Measurements from ENCODE around the gene NOS1AP.

NOS1AP gene

GRCh38 chr1:162090378-162090777 is 20.9 kb downstream of the NOS1AP start:
- no peak for DNase-seq

DNA sequence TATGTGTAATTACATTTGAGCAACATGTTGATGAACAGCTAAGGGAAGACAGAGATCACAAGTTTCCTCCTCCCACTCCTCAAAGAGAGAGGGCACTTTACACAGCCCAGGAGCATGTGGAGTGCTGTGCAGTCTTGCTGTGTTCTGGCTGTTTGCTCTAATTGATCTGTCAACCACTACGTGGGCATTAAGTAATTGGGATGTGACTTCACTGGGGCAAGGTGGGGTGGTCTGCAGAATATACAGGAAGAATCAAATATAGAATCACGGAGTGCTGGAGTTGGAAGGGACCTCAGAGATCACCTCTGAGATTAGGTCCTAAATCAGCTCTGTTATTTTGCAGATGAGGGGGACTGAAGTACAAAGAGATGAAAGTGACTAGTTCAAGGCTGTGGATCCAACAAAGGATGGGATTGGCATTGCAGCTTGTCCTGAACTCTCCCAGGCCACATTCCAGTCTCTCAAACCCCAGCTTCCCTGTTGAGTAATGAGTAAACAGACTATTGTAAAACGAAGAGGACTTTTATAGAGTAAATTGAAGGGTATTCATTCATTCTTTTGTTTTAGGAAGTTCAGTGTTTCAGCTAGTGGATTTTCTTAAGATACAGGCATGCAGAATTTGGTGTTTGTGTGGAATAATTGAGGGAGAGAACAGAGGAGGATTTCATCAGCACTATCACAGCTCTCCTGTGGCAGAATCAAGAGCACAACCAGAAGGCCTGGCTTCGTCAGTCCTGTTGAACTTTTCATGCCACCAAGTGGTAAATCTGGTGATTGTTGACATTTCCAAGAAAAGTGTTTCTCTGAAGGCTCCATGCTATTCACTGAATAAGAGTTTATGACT is 22.4 kb downstream of the NOS1AP start:
- no peak for DNase-seq

- DNase-seq, result no peak
These were observed 23.6 kb downstream of the NOS1AP start for GRCh38 chr1:162093095-162093494.

- no peak for DNase-seq
These were observed 24.8 kb downstream of the NOS1AP start for GRCh38 chr1:162094271-162094670.

GRCh38 chr1:162094723-162095122 is 25.2 kb downstream of the NOS1AP start:
- no peak for DNase-seq

GRCh38 chr1:162107911-162108310 is 38.4 kb downstream of the NOS1AP start:
- DNase-seq, result no peak

- no peak for DNase-seq
These were observed 38.9 kb downstream of the NOS1AP start for GRCh38 chr1:162108426-162108825.

GRCh38 chr1:162110910-162111309 is 41.4 kb downstream of the NOS1AP start:
- DNase-seq, result no peak

DNA sequence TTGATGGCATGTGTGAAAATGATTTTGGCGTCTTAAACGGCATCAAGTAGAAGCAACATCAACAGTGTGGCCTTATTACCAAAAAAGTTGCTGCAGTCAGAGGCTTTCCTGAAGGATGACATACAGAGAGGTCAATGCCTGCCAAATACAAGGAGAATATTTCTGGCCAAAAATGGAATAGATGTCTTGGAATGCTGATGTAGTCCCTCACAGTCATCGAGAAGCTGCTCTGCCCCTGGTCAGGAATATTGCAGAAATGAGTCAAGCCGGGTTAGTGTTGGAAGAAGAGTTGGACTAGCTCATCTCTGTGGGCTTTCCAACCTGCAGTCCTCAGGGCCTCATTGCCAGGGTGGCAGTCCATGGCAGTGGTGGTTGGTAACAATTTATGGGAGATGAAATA is 42.1 kb downstream of the NOS1AP start:
- DNase-seq, result no peak

- no peak for DNase-seq
These were observed 43.9 kb downstream of the NOS1AP start for GRCh38 chr1:162113419-162113818.

DNA sequence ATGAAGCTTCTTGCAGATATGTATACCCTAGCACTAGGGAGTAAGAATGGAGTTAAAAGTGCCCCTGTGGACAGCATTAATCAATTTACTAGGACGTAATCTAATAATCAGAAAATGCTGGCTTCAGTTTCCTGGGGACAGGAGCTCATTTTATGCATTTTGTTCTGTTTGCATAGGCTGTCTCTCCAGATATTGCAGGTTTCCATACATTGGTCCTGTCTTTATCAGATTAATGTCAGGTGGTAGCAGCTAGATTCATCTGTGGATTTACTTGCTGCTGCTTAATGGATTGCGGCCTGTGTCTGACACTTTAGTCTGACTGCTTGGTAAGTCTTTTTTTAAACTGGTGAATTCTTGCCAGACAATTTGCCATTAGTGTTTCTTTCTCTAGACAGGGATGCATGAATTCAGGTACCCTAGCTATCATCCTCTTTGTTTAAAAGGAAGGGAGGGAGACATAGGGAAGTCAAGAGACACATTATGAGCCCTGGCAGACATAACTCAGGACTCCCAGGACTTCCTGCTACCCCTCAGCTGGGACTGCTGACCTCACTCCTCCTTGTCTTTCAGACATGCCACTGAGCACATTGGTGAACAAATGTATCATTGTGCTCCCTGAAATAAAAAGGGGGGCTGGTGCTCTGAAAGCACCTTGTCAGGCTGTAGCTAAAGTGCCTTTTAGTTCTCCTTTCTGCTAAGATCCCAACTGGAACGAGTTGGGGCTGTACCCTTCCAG is 47.7 kb downstream of the NOS1AP start:
- no peak for DNase-seq

GRCh38 chr1:162118063-162118462 is 48.6 kb downstream of the NOS1AP start:
- no peak for DNase-seq

GRCh38 chr1:162128693-162129356 is 59.3 kb downstream of the NOS1AP start:
- DNase-seq, result no peak

DNA sequence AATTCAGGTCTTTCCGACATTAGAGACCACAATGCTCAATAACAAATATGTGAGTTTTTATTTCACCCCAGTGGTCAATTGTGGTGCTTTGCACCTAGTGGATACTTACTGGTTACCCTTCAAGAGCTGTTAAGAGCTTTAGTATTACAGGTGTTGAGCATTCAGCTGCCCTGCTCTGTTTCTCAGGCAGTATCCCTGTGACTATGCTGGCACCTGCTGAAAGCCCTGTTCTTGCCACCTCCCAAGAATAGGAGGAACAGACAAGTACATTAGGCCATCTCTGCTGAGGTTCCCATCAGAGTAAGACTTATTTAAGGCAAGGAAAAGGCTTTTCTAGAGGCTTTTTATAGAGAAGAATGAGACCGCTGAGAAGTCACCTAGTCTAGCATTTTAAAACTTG is 60.8 kb downstream of the NOS1AP start:
- no peak for DNase-seq

DNA sequence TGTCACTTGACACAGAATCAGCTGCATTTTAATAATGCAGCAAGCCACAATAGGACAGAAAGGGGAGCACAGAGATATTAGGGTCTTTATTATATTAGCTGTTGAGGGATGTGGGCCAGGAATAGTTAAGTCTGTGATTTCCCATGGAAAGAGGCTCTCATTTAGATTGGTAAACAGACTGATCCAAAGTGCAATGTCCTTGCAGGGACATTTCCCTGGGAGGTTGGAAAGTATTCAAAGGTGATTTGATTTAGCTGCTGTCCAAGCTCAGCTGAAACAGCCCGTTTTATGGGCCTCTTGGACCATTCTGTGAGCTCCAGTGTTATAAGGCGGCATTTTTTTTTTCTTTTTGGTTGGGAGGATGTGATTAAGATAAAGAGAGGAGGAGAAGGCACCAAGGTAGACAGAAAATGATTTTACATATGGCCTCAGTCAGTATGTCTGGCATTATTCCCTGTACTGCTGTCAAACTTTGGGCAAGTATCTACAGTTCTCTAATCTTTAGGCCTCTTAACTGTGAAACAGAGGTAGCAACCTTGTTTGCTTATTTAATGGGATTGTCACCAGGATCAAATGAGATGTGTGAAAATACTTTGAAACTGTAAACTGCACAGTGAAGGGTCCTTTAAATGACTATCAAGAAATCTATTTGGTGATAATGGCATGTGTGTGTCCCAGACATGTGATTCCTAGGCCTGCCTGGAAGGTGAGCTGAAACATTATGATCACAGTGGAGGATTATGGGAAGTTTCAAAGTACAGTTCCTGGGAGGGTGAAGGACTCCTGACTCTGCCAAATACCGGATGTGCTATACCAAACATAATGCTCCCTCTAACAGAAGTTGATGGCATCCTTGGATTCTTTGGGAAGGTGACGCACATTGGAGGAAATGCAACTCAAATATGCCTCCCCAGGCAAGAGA is 62.2 kb downstream of the NOS1AP start:
- DNase-seq, result no peak

DNA sequence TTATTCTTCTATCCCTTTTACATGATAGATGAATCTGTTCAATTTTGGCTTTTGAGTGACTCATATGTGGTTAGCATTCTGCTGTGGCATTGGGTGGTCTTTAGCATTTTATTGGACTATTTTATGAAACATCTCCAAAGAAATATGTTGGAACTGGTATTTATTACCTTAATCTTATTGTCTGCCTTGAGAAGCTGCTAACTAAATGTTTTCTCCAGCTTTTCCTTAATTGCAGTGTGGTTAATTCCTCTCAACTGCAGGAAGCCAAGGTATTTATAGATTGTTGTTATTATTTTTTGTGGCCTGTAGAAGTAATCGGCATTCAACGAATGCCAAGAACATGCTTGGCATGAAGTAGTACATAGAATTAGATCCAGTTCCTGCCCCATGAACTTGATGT is 64.1 kb downstream of the NOS1AP start:
- no peak for DNase-seq

- no peak for DNase-seq
These were observed 65.2 kb downstream of the NOS1AP start for GRCh38 chr1:162134646-162135045.

- DNase-seq, result no peak
These were observed 65.8 kb downstream of the NOS1AP start for GRCh38 chr1:162135271-162135775.

GRCh38 chr1:162136760-162137159 is 67.3 kb downstream of the NOS1AP start:
- no peak for DNase-seq

DNA sequence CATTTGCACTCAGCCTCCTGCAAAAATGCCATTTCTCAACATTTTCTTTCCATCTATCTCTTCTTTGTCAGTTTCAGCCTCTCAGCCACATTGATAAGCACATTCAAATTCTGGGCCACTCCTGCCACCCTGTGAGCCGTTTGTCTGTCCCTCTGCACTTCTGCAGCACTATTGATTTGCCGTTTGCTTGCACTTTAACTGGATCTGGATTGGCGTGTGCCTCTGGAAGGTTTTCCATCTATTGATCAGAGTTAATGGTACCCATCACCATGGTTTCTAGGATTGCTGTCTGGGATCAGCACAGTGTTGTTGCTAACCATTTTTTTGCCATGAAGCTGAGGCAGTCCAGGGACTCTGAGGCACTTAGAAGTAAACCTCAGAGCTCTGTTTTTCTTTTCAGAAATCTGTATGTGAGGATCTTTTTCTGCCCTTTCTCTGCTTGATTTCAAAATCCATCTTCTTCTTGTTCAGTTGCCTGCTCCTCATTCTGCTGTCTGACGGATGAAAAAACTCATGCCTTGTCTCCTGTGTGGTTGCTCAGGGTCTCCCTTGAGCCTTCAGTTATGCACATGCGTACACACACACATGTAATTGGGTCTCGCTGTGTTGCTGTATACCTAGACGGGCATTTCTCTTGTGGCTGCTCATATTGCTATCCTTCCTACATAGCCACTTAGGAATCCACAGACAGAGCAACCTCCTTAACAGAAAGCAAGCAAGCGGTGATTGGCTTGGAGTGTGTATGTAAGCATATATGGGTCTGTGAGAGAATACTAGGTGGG is 67.9 kb downstream of the NOS1AP start:
- DNase-seq, result no peak

DNA sequence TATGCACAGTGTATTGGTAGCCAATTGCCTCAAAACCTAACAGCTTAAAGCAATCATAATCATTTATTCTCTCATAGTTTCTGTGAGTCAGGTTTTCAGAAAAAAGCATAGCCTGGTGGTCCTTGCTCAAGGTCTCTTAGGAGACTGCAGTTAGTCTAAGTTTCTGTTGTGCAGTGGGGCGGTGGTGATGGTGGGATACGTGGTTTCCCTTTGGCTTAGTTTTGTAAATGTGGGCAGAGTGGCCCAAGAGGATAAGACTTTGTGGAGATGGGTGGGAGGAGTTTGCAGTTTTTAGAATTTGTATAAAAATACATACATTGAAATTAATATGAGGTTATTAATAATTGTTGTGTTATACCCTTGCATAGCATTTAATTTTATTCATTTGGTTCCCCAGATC is 68.6 kb downstream of the NOS1AP start:
- DNase-seq, result no peak

Measured in stimulated activated CD4-positive, alpha-beta T cell treated with anti-CD3 and anti-CD28 coated beads, Interleukin-2, amount 100 ng/mL, for 24 hours (primary cell).